ENCODE measurements around the gene CFAP65.

Gene CFAP65

GRCh38 chr2:219060821-219061791 lies 19.8 kb upstream of the CFAP65 start, which contains the start of gene IHH:
TSS of gene IHH (minus strand) at chr2:219060921. CDS start at chr2:219060467, 454 bp downstream.
- peaks cover 63% of the 10 kb centered on the region for H3K27me3 ChIP-seq (ENCODE audit: control insufficient read depth, low read length)
- no peaks in the 10 kb centered on the region for H3K36me3 ChIP-seq (ENCODE audit: control insufficient read depth, low read length)
- no peak within 1 kb of the TSS for H3K4me2 ChIP-seq (ENCODE audit: low read length)
- H3K4me1 ChIP-seq (ENCODE audit: control insufficient read depth, low read length), result no peaks in the 10 kb centered on the region
- H3K9me3 ChIP-seq (ENCODE audit: control insufficient read depth, insufficient read depth, low read length), result no peaks in the 10 kb centered on the region
- H3K79me2 ChIP-seq (ENCODE audit: control insufficient read depth, low read length), result no peaks in the 10 kb centered on the region
- TF ChIP-seq EZH2phosphoT487 (IDR thresholded peaks at IDR 0.05; ENCODE audit: borderline replicate concordance, low read length), result no peak
- TF ChIP-seq, protein P1, sequence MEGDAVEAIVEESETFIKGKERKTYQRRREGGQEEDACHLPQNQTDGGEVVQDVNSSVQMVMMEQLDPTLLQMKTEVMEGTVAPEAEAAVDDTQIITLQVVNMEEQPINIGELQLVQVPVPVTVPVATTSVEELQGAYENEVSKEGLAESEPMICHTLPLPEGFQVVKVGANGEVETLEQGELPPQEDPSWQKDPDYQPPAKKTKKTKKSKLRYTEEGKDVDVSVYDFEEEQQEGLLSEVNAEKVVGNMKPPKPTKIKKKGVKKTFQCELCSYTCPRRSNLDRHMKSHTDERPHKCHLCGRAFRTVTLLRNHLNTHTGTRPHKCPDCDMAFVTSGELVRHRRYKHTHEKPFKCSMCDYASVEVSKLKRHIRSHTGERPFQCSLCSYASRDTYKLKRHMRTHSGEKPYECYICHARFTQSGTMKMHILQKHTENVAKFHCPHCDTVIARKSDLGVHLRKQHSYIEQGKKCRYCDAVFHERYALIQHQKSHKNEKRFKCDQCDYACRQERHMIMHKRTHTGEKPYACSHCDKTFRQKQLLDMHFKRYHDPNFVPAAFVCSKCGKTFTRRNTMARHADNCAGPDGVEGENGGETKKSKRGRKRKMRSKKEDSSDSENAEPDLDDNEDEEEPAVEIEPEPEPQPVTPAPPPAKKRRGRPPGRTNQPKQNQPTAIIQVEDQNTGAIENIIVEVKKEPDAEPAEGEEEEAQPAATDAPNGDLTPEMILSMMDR (IDR thresholded peaks at IDR 0.05; ENCODE audit: low read depth, low read length, poor library complexity, severe bottlenecking), result no peak
- no peak within 1 kb of the TSS for H3K4me3 ChIP-seq (ENCODE audit: low read length)
- H3K9me2 ChIP-seq (replicated peaks; ENCODE audit: control insufficient read depth, low read length), result no peaks in the 10 kb centered on the region
- H3K27ac ChIP-seq (ENCODE audit: low read depth, low read length), result no peak within 1 kb of the TSS
- peaks cover 3% of the 10 kb centered on the region; the same call in 1 of the 2 replicates for H4K20me1 ChIP-seq (ENCODE audit: control insufficient read depth, insufficient read depth, low read depth, low read length)
- no peaks in the 10 kb centered on the region for H3F3A ChIP-seq (ENCODE audit: control insufficient read depth, insufficient read depth)

DNA sequence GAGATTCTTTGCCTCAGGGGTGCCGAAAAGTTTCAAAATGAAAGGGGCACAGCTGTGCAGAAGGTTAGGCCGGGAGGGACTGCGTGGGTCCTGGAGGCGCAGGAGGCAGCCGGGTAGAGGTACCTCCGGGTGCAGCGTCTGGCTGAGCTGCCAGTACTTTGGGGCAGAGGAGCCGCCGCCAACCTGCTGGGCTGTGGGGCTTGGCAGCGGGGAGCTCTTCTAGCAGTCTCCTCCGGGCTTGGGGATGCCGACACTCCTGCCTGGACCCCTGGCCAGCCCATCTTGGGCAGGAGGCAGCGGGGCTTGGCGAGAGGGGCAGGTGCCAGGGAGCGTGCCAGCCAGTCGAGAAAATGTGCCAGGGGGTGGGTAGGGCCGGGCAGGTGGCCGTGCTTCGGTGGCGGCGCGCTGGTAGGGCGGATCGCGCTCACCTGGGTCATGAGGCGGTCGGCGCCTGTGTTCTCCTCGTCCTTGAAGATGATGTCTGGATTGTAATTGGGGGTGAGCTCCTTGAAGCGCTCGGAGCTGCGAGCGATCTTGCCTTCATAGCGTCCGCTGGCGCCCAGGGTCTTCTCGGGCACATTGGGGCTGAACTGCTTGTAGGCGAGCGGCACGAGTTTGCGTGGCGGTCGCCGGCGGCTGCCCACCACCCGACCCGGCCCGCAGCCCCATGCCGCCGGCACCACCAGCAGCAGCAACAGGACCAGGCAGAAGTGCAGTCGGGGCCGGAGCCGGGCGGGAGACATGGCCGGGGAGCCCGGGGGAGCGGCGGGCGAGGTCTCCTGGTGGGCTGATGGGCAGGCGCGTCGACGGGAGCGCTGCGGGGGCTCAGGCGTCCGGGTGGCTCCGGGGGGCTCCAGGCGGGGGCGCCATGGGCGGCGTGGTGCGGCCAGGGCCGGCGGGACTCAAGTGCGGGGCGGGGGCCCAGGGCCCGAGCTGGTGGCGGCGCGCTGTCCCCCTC lies 18.7 kb upstream of the CFAP65 start:
- no peaks in the 10 kb centered on the region for H3K9me2 ChIP-seq (replicated peaks; ENCODE audit: control insufficient read depth, low read length)
- no peak overlapping the region for H3K4me3 ChIP-seq (ENCODE audit: low read length)
- H3K4me2 ChIP-seq (ENCODE audit: low read length), result no peak overlapping the region
- H3F3A ChIP-seq (ENCODE audit: control insufficient read depth, insufficient read depth), result no peaks in the 10 kb centered on the region
- peaks cover 63% of the 10 kb centered on the region for H3K27me3 ChIP-seq (ENCODE audit: control insufficient read depth, low read length)
- H3K79me2 ChIP-seq (ENCODE audit: control insufficient read depth, low read length), result no peaks in the 10 kb centered on the region
- no peaks in the 10 kb centered on the region for H3K9me3 ChIP-seq (ENCODE audit: control insufficient read depth, insufficient read depth, low read length)
- no peaks in the 10 kb centered on the region for H3K4me1 ChIP-seq (ENCODE audit: control insufficient read depth, low read length)
- H3K36me3 ChIP-seq (ENCODE audit: control insufficient read depth, low read length), result no peaks in the 10 kb centered on the region
- TF ChIP-seq, protein P1 (IDR thresholded peaks at IDR 0.05; ENCODE audit: low read depth, low read length, poor library complexity, severe bottlenecking), result no peak
- TF ChIP-seq EZH2phosphoT487 (IDR thresholded peaks at IDR 0.05; ENCODE audit: borderline replicate concordance, low read length), result 0 out of 2 replicates have a peak, but pooled peaks have one; percentile 27
- no peak overlapping the region for H3K27ac ChIP-seq (ENCODE audit: low read depth, low read length)
- peaks cover 3% of the 10 kb centered on the region; the same call in 1 of the 2 replicates for H4K20me1 ChIP-seq (ENCODE audit: control insufficient read depth, insufficient read depth, low read depth, low read length)

- Histone ChIP-seq H3F3A (ENCODE audit: control insufficient read depth, insufficient read depth) (no peaks in the 10 kb centered on the region), H3K4me3 (ENCODE audit: low read length) (no peak overlapping the region), H4K20me1 (ENCODE audit: control insufficient read depth, insufficient read depth, low read depth, low read length) (peaks cover 3% of the 10 kb centered on the region; the same call in 1 of the 2 replicates), H3K27ac (ENCODE audit: low read depth, low read length) (no peak overlapping the region), H3K9me3 (ENCODE audit: control insufficient read depth, insufficient read depth, low read length) (no peaks in the 10 kb centered on the region), H3K36me3 (ENCODE audit: control insufficient read depth, low read length) (no peaks in the 10 kb centered on the region), H3K79me2 (ENCODE audit: control insufficient read depth, low read length) (no peaks in the 10 kb centered on the region), H3K27me3 (ENCODE audit: control insufficient read depth, low read length) (peaks cover 61% of the 10 kb centered on the region), H3K4me2 (ENCODE audit: low read length) (no peak overlapping the region), H3K4me1 (ENCODE audit: control insufficient read depth, low read length) (no peaks in the 10 kb centered on the region), H3K9me2 (replicated peaks; ENCODE audit: control insufficient read depth, low read length) (no peaks in the 10 kb centered on the region)
- 0 out of 2 replicates have a peak, but pooled peaks have one; percentile 66 for TF ChIP-seq EZH2phosphoT487 (IDR thresholded peaks at IDR 0.05; ENCODE audit: borderline replicate concordance, low read length)
- TF ChIP-seq, protein P1 (IDR thresholded peaks at IDR 0.05; ENCODE audit: low read depth, low read length, poor library complexity, severe bottlenecking), result no peak
Measured at GRCh38 chr2:219059375-219059724, 18.0 kb upstream of the CFAP65 start.
